ENCODE data around the gene IGFBP7. TPM values are rescaled to one million over a fixed set of nuclear protein-coding genes. Genes with fewer than 3 reads are reported as not detected.

The IGFBP7 gene
- polyA plus RNA-seq, 2 of the 4 experiments (the other 2 are of a cell fraction) = 133 to 227 TPM

DNA sequence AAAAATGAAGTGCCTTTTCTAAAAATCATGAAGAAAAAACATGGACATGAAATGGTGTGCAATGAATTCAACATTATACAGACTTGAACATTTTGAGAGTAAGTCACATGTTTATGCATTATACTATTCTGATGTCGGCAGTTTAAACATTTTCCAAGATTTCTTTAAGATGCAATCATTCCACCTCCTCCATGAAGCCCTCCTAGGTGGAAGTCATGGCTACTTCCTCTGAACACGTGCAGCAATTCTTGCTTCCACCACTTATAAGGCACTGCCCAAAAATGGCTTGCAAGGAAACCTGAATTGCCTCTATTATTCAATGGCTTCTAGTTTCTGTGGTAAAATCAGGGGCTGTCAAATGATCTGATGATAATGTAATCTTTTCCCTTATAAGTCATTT is 25.8 kb downstream of the IGFBP7 start:
- ATAC-seq = no peak
- POLR2A ChIA-PET = no interaction called here
- FAIRE-seq = no peak
- no peak for DNase-seq (ENCODE audit: low read depth in 1 of 2, low spot score in 1 of 2)
- CTCF ChIA-PET = interaction anchor here (0.6 kb wide), 1 partner anchor 24 kb away, joined by 6 read pairs; no protein-coding TSS in a partner anchor
- 81% methylated on average over 2 of the region's 2 CpGs for WGBS (ENCODE audit: missing lambda C conversion rate)
- no peaks in the 10 kb centered on the region for H3K9me3 ChIP-seq
- H3K4me2 ChIP-seq = no peak overlapping the region
- H3K4me1 ChIP-seq = peaks cover 56% of the 10 kb centered on the region
- no peak overlapping the region for H3K4me3 ChIP-seq
- H3K27ac ChIP-seq = peak overlapping the region; percentile 68 to 83; a peak in 2 of 6 replicates
- peak; percentile 64 for TF ChIP-seq ZFP36 (IDR thresholded peaks at IDR 0.05; ENCODE audit: borderline replicate concordance, partially characterized antibody)
- TF ChIP-seq RARB (CRISPR knock-in tag; IDR thresholded peaks at IDR 0.05) = no peak

DNA sequence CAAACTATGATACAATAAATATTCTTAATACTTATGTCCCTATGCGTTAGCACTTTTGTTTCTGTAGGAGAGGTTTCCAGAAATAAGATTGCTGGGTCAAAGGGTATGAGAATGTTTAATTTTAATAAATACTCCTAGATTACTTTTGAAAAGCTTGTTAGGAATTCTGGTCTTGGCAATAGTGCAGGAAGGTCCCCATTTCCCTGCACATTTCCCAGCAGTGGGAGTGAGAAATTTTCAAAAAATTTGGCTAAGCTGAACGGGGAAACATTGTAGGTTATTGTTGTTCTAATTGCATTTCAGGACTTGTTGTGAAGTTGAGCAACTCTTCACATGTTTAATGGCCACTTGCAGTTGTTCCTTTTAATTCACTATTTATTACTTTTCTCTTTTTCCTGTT is 27.1 kb downstream of the IGFBP7 start:
- no peak overlapping the region for H3K4me3 ChIP-seq
- CTCF ChIA-PET = interaction anchor here (0.9 to 1.3 kb wide), 3 partner anchors 46 to 81 kb away, joined by 3 to 4 read pairs (median 4); no protein-coding TSS in a partner anchor
- peak overlapping the region; percentile 78 to 83 for H3K27ac ChIP-seq
- peaks cover 64% of the 10 kb centered on the region for H3K4me1 ChIP-seq
- TF ChIP-seq CBX2 (IDR thresholded peaks at IDR 0.05; ENCODE audit: borderline replicate concordance, low read depth) (no peak), NPAS2 (CRISPR knock-in tag; IDR thresholded peaks at IDR 0.05; ENCODE audit: borderline replicate concordance) (no peak), ZFP36 (IDR thresholded peaks at IDR 0.05; ENCODE audit: borderline replicate concordance, partially characterized antibody) (no peak), ESRRA (IDR thresholded peaks at IDR 0.05; ENCODE audit: borderline replicate concordance, low read length) (no peak), CBX8 (IDR thresholded peaks at IDR 0.05) (no peak), ZSCAN20 (CRISPR knock-in tag; IDR thresholded peaks at IDR 0.05) (no peak), KDM5A (IDR thresholded peaks at IDR 0.05) (no peak)
- TF ChIP-seq, protein P1, sequence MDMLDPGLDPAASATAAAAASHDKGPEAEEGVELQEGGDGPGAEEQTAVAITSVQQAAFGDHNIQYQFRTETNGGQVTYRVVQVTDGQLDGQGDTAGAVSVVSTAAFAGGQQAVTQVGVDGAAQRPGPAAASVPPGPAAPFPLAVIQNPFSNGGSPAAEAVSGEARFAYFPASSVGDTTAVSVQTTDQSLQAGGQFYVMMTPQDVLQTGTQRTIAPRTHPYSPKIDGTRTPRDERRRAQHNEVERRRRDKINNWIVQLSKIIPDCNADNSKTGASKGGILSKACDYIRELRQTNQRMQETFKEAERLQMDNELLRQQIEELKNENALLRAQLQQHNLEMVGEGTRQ (IDR thresholded peaks at IDR 0.05) = no peak
- ATAC-seq = no peak
- POLR2A ChIA-PET = no interaction called here
- no peak for DNase-seq (ENCODE audit: low read depth in 1 of 2, low spot score in 1 of 2)
- no peaks in the 10 kb centered on the region for H3K9me3 ChIP-seq
- FAIRE-seq = no peak
- 0 out of 3 replicates have a peak overlapping the region, but pooled peaks have one; percentile 5 for H3K4me2 ChIP-seq
- 73% methylated on average over 2 of the region's 2 CpGs for WGBS (ENCODE audit: missing lambda C conversion rate)

DNA sequence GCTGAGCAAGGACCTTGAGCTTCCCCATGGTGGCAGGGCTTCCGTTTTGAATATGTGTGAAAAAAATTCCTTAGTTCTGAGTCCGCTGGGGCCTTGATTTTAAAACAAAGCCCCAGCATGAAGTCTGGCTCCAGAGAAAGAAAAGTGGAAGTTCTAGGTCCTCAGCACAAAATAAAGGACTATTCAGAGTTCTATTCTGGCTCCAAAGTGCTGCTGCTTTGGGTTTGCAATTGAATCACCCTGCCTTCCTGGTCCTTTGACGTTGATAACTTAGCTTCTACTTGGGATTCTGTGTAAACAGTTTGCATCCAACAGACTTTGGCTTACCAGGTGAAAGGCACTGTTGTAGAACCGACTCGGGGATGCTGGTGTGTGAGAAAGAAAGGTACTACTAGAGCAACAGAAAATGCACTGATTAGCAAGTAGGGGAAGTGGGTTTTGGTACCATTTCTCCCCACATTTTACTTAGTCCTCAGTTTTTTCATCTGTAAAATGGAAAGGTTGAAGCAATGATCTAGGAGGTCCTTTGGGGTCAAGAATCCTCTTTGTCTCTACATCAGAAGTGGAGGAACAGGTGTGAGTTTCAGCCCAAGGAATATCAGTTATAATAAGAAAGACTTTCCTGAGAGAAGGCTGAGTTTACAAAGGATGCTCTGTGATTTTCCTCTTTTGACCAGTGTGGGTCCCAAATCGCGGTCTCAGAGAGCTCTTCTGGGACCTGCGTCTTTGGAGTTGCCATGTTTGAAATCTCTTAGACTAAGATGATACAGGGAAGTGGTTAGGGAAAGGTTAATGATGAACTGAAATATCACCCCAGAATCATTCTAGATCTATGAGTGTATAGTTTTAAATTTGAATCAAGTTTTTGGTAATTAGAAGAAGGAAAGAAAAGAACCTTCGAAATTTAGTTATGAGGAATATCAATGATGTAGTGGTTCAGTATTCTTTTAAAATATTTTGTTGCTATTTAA is 28.2 kb downstream of the IGFBP7 start:
- no peak for FAIRE-seq

DNA sequence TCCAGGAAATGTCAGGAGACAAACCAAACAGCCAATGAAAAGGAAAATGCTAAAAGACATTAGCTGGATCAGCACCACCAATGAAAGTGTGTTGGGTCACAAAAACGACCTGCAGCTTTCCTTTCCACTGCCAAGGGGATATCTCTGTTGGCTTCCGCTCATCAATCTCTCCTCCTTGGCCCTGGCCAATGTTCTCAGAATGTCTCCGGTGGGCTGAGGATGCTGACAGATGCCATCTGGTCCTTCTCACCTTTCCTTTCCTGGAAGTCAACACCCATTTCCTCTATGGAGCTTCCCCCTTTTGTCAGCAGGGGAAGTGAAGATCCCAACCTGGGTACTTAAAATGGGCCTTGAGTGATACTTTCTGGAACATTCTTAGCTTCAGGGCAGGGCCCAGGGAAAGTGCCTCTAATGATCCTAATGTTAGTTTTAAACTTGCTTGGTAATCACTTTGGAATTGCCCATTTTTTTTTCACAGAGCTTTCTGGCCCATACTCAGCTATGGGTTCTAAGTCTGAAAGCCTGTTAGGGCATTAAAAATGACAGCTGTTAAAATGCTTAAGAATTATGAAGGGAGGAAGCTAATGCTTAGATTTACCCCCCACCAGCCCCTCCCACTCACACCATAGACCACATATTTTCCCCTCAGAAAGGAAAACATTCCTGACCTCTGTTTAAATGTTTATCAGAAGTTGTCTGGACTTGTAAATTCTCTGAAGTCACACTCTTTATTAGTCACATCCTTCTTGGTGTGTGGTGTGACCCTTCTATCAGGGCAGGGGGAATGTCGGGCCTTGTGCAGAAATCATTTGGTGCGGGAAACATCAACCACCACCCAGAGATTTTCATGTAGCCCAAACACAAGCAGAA is 29.2 kb downstream of the IGFBP7 start:
- Histone ChIP-seq H3K4me3 (no peak overlapping the region), H3K9me3 (no peaks in the 10 kb centered on the region), H3K4me2 (peak overlapping the region; percentile 81), H3K27ac (peak overlapping the region; percentile 83 to 92), H3K4me1 (peaks cover 84% of the 10 kb centered on the region)
- ATAC-seq (peak; percentile 70 to 72), FAIRE-seq (no peak), DNase-seq (ENCODE audit: low read depth in 1 of 2, low spot score in 1 of 2) (peak in 1 of 2 experiments; percentile 84)
- 40% methylated on average over 5 of the region's 5 CpGs for WGBS (ENCODE audit: missing lambda C conversion rate)
- ChIA-PET CTCF (interaction anchor here (0.7 to 1.4 kb wide), 5 partner anchors 8 to 83 kb away, joined by 3 to 4 read pairs (median 4); no protein-coding TSS in a partner anchor), POLR2A (interaction anchor here (1.0 to 1.4 kb wide), 2 partner anchors 13 to 38 kb away, joined by 3 to 9 read pairs; no protein-coding TSS in a partner anchor)
- TF ChIP-seq EHF (CRISPR knock-in tag; IDR thresholded peaks at IDR 0.05) (peak; percentile 39; the same call in 1 of the 2 replicates), EP300 (IDR thresholded peaks at IDR 0.05) (peak; percentile 73 to 90; a peak in 3 of 5 replicates), HOXB5 (CRISPR knock-in tag; IDR thresholded peaks at IDR 0.05) (no peak), RAD21 (conservative IDR thresholded peaks at IDR 0.05 in 1 of 2, IDR thresholded peaks at IDR 0.05 in 1 of 2) (peak; percentile 10 to 24; a peak in 1 of 5 replicates), NR3C1 (IDR thresholded peaks at IDR 0.05) (no peak), JUNB (IDR thresholded peaks at IDR 0.05) (peak; percentile 88), HEYL (CRISPR knock-in tag; IDR thresholded peaks at IDR 0.05) (no peak), SMC3 (IDR thresholded peaks at IDR 0.05) (0 out of 3 replicates have a peak, but pooled peaks have one; percentile 9), BHLHE40 (IDR thresholded peaks at IDR 0.05; ENCODE audit: low read depth, low read length) (no peak), GATA3 (IDR thresholded peaks at IDR 0.05; ENCODE audit: borderline replicate concordance) (peak; percentile 91), RCOR1 (IDR thresholded peaks at IDR 0.05; ENCODE audit: low read depth, low read length) (no peak), NPAS2 (CRISPR knock-in tag; IDR thresholded peaks at IDR 0.05; ENCODE audit: borderline replicate concordance) (no peak), RNF2 (IDR thresholded peaks at IDR 0.05; ENCODE audit: borderline replicate concordance, low read depth) (no peak), HOXB13 (CRISPR knock-in tag; IDR thresholded peaks at IDR 0.05; ENCODE audit: low read depth) (peak; percentile 65; the same call in 1 of the 2 replicates)
- TF ChIP-seq, protein P2, sequence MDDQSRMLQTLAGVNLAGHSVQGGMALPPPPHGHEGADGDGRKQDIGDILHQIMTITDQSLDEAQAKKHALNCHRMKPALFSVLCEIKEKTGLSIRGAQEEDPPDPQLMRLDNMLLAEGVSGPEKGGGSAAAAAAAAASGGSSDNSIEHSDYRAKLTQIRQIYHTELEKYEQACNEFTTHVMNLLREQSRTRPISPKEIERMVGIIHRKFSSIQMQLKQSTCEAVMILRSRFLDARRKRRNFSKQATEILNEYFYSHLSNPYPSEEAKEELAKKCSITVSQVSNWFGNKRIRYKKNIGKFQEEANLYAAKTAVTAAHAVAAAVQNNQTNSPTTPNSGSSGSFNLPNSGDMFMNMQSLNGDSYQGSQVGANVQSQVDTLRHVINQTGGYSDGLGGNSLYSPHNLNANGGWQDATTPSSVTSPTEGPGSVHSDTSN (IDR thresholded peaks at IDR 0.05) = no peak
- TF ChIP-seq, protein P1 (IDR thresholded peaks at IDR 0.05) = no peak

More for the DNA sequence above, 28.2 kb downstream of the IGFBP7 start:
- Histone ChIP-seq H3K4me3 (no peak overlapping the region), H3K9me3 (no peaks in the 10 kb centered on the region), H3K4me2 (peak overlapping the region; percentile 81), H3K4me1 (peaks cover 76% of the 10 kb centered on the region), H3K27ac (peak overlapping the region; percentile 83 to 92)
- CTCF ChIA-PET = interaction anchor here (0.9 to 1.4 kb wide), 4 partner anchors 9 to 82 kb away, joined by 3 to 4 read pairs (median 4); no protein-coding TSS in a partner anchor
- WGBS (ENCODE audit: missing lambda C conversion rate) = 35% methylated on average over 9 of the region's 9 CpGs
- POLR2A ChIA-PET = interaction anchor here (1.0 to 1.4 kb wide), 2 partner anchors 12 to 17 kb away, joined by 4 to 9 read pairs; no protein-coding TSS in a partner anchor
- DNase-seq (ENCODE audit: low read depth in 1 of 2, low spot score in 1 of 2) (no peak), ATAC-seq (no peak)
- peak; percentile 26 for TF ChIP-seq JUNB (IDR thresholded peaks at IDR 0.05)
- peak; percentile 85 for TF ChIP-seq KDM1A (IDR thresholded peaks at IDR 0.05; ENCODE audit: low read depth)
- TF ChIP-seq SREBF2 (IDR thresholded peaks at IDR 0.05) = no peak
